HG02885 (cell line): ENCODE results near the gene NOXA1.

Experiments
- ATAC-seq: cut with Tn5 transposase; IDR thresholded peaks from one replicate; pipeline ENCODE4 v1.9.1; 2021; ENCODE audit warnings: mild to moderate bottlenecking; ENCODE audit not compliant: unreplicated experiment, poor library complexity

NOXA1 gene

DNA sequence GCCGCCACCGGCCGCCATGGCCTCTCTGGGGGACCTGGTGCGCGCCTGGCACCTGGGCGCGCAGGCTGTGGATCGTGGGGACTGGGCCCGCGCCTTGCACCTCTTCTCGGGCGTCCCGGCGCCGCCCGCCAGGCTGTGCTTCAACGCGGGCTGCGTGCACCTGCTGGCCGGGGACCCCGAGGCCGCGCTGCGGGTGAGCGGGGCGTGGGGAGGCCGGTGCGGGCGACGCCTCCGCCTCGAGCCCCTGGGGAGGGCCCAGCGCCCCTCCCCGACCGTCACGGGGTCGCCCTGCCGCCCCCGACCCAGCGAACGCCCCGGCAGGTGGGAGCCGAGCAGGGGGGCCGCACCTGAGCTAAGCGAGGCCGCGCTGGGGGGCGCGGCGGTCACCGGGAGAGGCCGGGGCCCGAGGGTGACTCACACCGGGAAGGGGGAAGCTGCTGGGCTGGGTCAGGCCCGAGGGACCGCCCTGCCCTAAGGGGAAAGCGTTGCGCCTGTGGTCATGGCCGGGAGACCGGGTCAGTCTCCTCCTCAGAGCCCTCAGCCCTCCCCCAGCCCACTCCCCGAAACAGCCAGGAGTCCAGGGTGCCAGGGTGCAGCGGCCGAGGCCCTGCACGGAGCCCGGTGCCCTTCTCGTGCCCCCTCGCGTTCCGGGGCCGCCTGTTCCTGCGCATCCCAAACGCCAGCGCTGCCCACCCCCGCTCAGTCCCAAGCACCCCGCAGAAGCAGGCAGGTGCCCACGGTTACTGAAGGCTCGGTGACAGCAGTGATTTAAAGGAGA, 510 bp downstream of the NOXA1 start:
- no peak for ATAC-seq

DNA sequence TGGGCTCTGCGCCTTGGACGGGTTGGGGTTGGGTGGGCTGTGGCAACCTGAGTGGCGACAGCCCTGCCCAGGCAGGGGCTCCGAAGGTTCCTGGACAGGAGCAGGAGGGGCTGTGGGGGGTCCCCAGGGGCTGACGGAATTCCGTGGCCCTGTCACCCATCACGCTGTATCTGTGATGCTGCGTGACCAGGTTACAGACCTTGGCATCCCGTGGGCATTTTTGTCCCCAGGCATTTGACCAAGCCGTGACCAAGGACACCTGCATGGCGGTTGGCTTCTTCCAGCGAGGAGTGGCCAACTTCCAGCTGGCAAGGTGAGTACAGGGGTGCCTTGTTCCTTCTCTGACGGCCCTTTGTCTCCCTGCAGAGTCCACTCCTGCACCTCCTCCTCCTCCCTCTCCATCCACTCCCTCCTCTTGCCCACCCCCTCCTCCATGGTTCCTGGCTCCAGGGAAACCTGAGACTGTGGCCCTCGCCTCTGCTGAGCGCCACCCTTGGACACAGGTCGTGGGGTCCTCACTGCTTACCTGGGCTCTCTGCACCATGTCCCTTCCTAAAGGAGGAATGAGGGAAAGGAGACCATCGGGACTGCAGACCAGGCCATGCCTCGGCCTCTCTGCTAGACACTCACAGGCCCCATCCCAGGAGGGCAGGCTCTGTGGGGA, 3.0 kb downstream of the NOXA1 start:
- no peak for ATAC-seq

DNA sequence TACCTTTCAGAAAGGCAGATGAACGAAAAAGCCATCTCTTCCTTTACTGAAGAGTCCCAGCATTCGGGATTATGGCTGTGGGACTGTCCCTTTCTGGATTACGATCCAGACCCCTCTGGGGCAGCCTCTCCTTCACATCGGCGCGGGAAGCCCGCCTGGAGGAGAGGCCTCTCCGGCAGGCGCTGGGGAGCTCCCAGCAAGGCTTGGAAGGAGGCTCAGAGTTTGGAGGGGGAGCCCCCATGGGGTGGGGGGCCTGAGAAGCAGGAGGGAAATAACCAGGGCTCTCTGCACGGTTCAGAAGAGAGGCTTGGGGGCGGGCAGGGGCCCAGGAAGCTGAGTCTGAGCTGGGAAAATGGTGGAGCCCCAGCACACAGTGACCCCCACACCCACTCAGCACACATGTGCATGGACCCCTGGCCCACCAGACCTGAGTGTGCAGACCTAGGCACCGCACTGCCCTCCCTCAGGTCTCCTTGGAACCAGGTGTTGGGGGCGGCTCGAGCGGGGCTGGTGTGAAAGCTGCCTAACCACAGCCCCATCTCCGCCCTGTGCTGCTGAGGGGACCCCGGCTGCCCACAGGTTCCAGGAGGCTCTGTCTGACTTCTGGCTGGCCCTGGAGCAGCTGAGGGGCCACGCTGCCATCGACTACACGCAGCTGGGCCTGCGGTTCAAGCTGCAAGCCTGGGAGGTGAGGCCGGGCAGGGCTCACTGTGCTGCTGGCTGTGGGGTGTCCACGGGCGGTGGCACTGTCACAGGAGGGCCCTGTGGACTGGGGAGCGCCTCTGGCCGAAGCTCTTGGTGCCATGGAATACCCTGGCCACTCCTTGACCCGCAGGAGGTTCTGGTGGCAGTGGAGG, 4.5 kb downstream of the NOXA1 start:
- no peak for ATAC-seq

DNA sequence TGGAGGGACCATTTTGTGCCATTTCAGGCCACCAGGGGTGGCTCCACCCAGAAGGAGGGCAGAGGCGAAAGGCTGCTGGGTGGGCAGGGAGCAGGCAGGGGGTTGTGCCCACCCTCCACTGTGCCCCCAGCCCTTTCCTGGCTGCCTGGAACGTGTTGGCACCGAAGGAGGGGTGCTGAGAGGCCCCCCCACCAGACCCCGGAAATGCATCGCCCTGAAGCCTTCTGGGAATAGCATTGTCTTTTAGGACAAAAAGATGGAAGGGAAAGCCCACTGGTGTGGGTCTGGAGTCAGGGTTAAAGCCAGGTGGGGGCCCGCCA, 5.1 kb downstream of the NOXA1 start:
- no peak for ATAC-seq

DNA sequence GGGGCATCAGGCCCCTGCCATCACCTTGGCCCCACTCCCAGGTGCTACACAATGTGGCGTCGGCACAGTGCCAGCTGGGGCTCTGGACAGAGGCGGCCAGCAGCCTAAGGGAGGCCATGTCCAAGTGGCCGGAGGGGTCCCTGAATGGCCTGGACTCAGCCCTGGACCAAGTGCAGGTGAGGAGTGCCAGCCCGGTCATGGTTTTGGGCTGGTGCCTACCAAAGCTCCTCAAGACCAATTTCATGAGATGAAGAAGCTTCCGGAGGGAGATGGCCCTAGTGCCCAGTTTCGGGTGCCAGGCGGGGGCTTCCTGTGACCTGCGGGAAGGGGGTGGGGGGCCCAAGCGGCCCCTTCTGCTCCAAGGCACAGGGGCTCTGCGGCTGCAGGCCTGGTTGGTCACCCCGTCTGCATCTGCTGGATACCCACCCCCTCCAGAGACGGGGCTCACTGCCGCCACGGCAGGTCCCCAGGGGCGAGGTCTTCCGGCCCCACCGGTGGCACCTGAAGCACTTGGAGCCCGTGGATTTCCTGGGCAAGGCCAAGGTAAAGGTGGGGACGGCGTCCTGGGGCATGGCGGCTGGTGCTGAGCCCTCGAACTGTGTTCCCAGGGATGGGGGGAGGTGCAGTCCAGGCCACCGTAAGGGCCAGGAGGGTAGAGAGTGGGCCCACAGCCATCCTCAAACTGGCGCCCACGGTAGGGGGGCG, 5.8 kb downstream of the NOXA1 start:
- no peak for ATAC-seq

DNA sequence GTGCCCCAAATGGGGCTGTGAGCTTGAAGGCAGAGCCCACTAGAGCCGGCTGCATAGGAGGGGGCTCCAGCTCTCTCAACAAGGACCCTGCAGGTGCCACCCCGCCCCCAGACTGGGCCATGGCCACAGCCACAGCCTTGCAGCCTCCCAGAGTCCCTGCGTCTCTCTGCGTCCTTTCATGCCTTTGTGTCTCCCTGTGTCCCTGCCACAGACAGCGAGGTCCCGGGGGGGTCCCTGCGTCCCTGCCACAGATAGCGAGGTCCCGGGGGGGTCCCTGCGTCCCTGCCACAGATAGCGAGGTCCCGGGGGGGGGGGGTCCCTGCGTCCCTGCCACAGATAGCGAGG, 6.3 kb downstream of the NOXA1 start:
- ATAC-seq: no peak

DNA sequence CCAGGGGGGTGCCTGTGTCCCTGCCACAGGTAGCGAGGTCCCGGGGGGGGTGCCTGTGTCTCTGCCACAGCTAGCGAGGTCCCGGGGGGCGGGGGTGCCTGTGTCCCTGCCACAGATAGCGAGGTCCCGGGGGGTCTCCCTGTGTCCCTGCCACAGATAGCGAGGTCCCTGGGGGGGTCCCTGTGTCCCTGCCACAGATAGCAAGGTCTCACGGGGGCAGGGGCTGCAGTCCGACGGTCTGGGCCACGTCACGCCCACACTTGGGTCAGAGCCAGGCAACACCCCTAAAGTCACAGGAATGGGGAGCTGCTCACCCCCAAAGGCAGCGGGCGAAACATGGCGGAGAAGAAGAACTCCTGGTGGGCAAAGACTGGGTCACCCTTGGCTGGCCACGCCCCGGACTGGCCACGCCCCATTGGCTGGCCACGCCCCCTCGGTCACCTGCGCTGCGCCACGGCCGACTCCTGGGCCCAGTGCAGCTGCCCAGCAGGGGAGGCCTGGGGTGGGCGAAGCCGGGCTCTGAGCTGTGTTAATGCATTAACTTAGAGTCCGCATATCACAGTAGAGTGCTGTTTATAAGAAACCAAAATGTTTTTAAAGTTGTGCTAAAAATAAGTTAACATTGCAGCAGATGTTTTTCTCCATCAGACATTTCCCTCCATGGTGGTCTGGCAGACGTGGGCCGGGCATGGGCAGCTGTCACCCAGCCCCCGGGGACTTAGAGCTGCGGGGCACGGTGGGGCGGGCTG, 7.0 kb downstream of the NOXA1 start:
- no peak for ATAC-seq

DNA sequence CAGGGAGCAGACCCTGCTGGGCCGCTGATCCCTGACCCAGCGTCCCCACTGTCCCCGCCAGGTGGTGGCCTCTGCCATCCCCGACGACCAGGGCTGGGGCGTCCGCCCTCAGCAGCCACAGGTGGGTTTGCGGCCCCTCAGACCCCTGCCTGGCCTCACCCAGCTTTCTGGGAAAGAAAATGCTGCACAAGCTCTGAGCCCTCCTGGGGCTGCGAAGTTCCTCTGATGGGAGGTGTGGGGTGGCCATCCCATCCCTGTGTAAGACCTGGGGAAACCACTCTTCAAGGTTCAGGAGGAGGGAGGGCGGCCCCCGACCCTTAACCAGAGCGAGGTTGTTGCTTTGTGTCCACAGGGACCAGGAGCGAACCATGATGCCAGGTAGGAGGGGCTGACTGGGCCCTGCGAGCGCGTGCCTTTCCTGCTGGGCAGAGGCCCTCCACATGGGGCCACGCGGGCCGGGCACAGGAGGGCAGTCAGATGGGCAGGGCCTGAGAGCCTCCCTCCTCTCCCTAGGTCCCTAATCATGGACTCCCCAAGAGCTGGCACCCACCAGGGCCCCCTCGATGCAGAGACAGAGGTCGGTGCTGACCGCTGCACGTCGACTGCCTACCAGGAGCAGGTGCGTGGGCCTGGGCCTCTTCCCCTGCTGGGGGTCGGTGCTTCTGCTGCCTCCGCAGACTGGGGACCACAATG, 7.7 kb downstream of the NOXA1 start:
- ATAC-seq: no peak

DNA sequence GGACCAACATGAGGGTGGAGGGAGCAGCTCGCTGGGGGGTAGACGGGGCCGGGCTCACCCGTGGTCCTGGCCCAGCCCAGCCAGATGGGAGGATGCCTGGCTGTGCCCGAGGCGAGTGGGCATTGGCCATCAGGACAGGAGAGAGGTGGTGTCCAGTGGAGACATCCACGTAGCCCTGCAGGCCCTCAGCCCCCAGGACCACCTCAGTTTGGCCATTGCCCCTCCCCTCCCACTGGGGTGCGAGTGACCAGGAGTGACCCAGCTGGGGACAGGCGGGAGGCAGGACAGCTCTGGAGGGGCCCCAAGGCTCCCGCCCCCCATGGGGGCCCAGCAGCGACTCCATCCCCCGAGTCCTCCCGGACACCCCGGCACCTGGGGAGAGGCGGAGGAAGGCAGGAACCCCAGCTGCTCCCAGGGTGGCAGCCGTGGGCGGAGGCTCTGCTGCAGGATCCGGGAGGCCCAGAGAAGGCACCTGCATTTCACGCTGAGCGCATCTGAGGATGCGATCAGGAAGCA, 8.3 kb downstream of the NOXA1 start:
- ATAC-seq: no peak

DNA sequence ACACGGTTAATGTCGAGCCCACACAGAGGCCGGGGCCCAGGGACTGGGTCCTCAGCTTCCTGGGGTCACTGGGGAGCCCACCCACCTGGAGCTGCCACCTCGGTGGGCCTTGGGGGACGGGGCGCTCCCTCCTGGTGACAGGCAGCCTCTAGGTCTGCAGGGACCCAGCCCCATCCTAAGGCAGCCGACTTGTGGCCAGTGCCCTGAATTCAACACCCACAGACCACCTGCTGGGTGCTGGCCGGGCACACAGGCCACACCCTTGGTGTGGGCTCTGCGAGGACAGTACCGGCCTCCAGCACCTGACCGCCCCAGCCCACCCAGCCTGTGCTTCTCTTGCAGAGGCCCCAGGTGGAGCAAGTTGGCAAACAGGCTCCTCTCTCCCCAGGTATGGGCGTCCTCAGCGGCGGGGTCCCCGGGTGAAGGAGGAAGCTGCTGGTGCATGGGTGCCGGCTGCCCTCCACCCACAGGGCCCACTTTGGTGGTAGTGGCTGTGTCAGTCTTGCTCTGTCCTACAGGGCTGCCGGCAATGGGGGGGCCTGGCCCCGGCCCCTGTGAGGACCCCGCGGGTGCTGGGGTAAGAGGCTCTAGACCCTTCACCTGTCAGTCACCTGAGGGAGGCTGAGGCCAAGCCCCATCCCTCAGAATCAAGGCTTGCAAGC, 9.6 kb downstream of the NOXA1 start:
- no peak for ATAC-seq

DNA sequence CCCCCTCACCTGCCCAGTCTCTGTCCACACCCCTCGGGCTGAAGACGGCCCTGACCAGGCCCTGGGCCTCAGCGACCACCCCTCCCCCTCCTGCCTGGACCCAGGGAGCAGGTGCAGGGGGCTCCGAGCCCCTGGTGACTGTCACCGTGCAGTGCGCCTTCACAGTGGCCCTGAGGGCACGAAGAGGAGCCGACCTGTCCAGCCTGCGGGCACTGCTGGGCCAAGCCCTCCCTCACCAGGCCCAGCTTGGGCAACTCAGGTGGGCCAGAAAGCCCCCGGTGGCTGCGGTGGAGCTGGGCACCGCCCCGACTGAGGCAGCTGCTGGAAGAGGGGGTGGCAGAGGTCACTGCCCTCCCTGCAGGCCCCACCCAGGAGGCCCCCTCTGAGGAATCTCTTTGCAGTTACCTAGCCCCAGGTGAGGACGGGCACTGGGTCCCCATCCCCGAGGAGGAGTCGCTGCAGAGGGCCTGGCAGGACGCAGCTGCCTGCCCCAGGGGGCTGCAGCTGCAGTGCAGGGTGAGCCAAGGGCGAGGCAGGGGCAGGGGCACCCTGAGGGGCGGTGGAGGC, 10.2 kb downstream of the NOXA1 start:
- ATAC-seq: no peak

DNA sequence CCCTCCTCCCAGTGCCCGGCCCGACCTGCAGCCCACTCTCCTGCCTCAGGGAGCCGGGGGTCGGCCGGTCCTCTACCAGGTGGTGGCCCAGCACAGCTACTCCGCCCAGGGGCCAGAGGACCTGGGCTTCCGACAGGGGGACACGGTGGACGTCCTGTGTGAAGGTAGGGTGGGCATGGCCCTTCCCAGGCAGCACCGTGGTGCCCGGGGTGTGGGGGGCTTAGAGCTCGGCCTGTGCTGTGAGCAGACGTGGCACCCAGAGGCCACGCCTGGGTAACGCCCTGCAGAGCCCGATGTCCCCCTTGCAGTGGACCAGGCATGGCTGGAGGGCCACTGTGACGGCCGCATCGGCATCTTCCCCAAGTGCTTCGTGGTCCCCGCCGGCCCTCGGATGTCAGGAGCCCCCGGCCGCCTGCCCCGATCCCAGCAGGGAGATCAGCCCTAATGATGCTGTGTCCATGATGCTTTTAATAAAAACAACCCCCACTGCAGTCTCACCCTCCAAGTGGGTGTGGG, 10.8 kb downstream of the NOXA1 start:
- no peak for ATAC-seq

DNA sequence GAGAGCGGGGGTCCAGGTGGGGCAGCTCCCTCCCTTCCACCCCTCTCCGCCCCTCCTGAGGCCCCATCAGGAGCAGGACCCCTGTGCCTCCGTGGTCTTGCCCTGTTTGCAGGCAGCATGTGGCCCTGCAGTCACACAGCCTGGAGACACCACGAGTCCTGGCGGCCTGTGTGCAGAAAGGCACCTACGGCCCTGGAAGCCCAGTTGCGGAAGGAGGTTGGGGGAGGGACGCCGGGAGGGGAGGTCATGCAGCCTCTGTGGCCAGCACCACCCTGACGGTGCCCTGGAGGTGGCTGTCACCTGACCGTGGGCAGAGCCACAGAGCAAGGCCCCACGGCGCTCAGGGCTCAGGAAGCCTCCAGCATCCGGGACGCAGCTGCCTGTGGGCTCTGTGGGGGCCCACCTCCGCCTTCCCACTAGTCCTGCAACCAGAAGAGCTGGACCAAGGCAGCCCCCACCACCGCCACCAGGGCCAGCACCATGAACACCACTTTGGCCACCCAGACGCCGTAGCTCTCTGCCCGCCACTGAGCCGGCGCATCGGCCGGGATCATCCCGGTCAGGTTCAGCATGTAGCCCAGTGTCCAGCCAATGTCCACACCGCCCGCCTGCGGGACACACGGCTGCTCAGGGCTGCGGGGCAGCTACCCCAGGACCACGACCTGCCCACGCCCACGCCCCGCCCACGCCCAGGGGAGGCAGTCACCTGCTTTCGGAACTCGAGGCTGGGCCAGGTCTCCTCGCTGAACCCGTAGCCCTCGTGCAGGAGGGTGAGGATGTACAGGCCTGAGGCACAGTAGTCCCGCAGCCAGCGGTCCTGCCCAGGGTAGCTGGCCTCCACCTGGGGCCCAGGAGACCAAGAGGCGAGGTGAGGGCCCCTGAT, 11.5 kb downstream of the NOXA1 start:
- no peak for ATAC-seq

DNA sequence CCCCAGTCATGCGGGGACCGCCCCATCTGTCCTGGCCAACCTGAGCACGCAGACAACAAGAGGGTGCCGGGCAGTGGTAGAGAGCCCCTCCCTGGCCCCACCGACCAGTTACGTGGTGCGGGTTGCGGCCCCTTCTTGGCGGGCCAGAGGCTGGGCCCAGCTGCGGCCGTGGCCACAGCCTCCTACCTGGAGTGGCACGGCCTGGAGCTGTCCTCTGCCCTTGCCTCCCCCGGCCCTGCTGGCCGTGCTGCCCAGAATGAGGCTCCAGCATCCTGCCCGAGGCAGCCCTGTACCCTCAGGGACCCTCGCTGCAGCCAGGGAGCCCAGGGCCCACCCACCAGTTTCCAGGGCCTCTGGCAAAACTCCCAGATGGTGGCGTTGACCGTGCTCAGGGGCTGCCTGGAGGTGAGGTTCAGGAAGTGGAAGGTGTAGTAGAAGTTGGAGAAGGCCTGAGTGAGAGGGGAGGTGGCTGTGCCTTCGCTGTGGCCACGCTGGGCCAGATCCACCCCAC, 12.2 kb downstream of the NOXA1 start:
- no peak for ATAC-seq

DNA sequence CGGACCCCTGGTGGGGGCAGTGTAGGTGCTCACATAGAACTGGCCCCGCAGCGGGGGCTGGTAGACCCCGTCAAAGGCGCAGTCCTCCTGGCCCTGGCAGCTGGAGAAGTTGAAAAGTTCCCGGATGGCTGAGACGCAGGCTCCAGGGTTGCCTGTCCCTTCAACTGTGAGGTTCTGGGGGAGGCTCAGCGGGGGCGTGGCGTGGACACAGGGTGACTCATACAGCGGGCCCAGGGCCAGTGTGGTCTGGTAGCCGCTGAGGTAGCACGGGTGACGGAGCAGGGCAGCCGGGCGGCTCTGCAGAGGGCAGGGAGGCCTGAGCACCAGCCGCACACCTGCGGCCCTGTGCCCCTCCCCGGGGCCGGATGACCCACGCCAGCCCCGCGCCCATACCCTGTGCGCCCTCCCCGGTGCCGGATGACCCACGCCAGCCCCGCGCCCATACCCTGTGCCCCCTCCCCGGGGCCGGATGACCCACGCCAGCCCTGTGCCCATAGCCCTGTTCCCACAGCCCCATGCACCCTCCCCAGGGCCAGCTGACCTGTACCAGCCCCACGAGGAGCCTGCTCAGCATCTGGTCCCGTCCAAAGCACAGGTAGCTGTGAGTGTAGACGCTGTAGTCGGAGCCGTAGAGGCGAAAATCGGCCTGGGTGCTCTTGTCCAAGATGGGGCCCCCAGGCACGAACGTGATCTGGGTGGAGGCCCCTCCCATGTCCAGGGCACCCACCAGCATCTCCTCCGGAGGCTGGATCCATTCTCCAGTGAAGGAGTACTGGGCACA, 13.0 kb downstream of the NOXA1 start:
- no peak for ATAC-seq
